ENCODE data around the gene PLXNA4. TPM values are rescaled to one million over a fixed set of nuclear protein-coding genes. Genes with fewer than 3 reads are reported as not detected.

The PLXNA4 gene
- total and polyA plus RNA-seq, 8 donors, result 0.19 to 1.6 (median 0.47) TPM

- Histone ChIP-seq H3K27me3 (no peaks in the 10 kb centered on the region), H3K4me1 (no peaks in the 10 kb centered on the region), H3K4me3 (no peak overlapping the region), H3K9me3 (no peaks in the 10 kb centered on the region), H3K27ac (no peak overlapping the region), H3K36me3 (no peaks in the 10 kb centered on the region)
- FAIRE-seq, result no peak
- intact Hi-C loops (cut with DNase I), result no loop called here
- 54 to 65% methylated on average over 3 of the region's 3 CpGs for WGBS, 2 donors
- no peak for TF ChIP-seq CTCF (IDR thresholded peaks at IDR 0.05)
- ATAC-seq, result no peak
- DNase-seq, result no peak
Observed at GRCh38 chr7:132349075-132349474, 227.2 kb downstream of the PLXNA4 start.

- TF ChIP-seq CTCF (IDR thresholded peaks at IDR 0.05), result no peak
- no peaks in the 10 kb centered on the region for H3K9me3 ChIP-seq
- intact Hi-C loops (cut with DNase I), result no loop called here
- no peak overlapping the region for H3K4me3 ChIP-seq
- no peak overlapping the region for H3K27ac ChIP-seq
- no peak for FAIRE-seq
- no peaks in the 10 kb centered on the region for H3K27me3 ChIP-seq
- H3K4me1 ChIP-seq, result no peaks in the 10 kb centered on the region
- no peak for DNase-seq
- 41 to 50% methylated on average over 4 of the region's 4 CpGs for WGBS, 2 donors
- no peaks in the 10 kb centered on the region for H3K36me3 ChIP-seq
- no peak for ATAC-seq
Observed at GRCh38 chr7:132348341-132348740, 227.9 kb downstream of the PLXNA4 start.

GRCh38 chr7:132347858-132348257 lies 228.4 kb downstream of the PLXNA4 start:
- DNase-seq (no peak), ATAC-seq (no peak), FAIRE-seq (no peak)
- no peaks in the 10 kb centered on the region for H3K36me3 ChIP-seq
- intact Hi-C loops (cut with DNase I), result no loop called here
- no peaks in the 10 kb centered on the region for H3K9me3 ChIP-seq
- no peaks in the 10 kb centered on the region for H3K27me3 ChIP-seq
- WGBS, 2 donors, result 48 to 72% methylated on average over 3 of the region's 3 CpGs
- H3K27ac ChIP-seq, result no peak overlapping the region
- no peak for TF ChIP-seq CTCF (IDR thresholded peaks at IDR 0.05)
- no peak overlapping the region for H3K4me3 ChIP-seq
- no peaks in the 10 kb centered on the region for H3K4me1 ChIP-seq

- TF ChIP-seq CTCF (IDR thresholded peaks at IDR 0.05), result no peak
- FAIRE-seq (no peak), ATAC-seq (no peak), DNase-seq (no peak)
- H3K27ac ChIP-seq, result no peak overlapping the region
- WGBS, 2 donors, result 63 to 72% methylated on average over 7 of the region's 7 CpGs
- intact Hi-C loops (cut with DNase I), result no loop called here
- no peaks in the 10 kb centered on the region for H3K36me3 ChIP-seq
- no peaks in the 10 kb centered on the region for H3K27me3 ChIP-seq
- no peaks in the 10 kb centered on the region for H3K4me1 ChIP-seq
- H3K4me3 ChIP-seq, result no peak overlapping the region
- no peaks in the 10 kb centered on the region for H3K9me3 ChIP-seq
Observed at GRCh38 chr7:132347123-132347522, 229.1 kb downstream of the PLXNA4 start.

- ATAC-seq (no peak), FAIRE-seq (no peak), DNase-seq (no peak)
- Histone ChIP-seq H3K9me3 (no peaks in the 10 kb centered on the region), H3K27me3 (no peaks in the 10 kb centered on the region), H3K27ac (no peak overlapping the region), H3K36me3 (no peaks in the 10 kb centered on the region), H3K4me1 (no peaks in the 10 kb centered on the region), H3K4me3 (no peak overlapping the region)
- intact Hi-C loops (cut with DNase I), result no loop called here
- no peak for TF ChIP-seq CTCF (IDR thresholded peaks at IDR 0.05)
- WGBS, 2 donors, result 51 to 65% methylated on average over 6 of the region's 6 CpGs
Observed at GRCh38 chr7:132345543-132346129, 230.6 kb downstream of the PLXNA4 start.

Measured in pancreas (tissue), 10 donors.